ENCODE data around the gene HCFC2. TPM values are rescaled to one million over a fixed set of nuclear protein-coding genes. Genes with fewer than 3 reads are reported as not detected.

The HCFC2 gene
- total and polyA plus RNA-seq, 2 of the 8 experiments (the other 6 are each of a cell fraction or from before 2014, with no cell fraction given) = 0.62 to 1.8 TPM

GRCh38 chr12:104042580-104042979 is 21.8 kb upstream of the HCFC2 start:
- no peaks in the 10 kb centered on the region for H3K27me3 ChIP-seq (replicated peaks in 1 of 4; ENCODE audit: control insufficient read depth in 3 of 4, extremely low read depth in 1 of 4, insufficient read depth in 3 of 4, low read length in 3 of 4)
- no peaks in the 10 kb centered on the region for H3K23me2 ChIP-seq (ENCODE audit: low read depth, low read length)
- no peaks in the 10 kb centered on the region for H3K79me2 ChIP-seq (ENCODE audit: control insufficient read depth in 1 of 2, insufficient read depth in 2 of 2, low read length in 2 of 2)
- no peak overlapping the region for H2BK15ac ChIP-seq (ENCODE audit: low read length)
- no peak for FAIRE-seq
- ChIA-PET CTCF (ENCODE audit: partially characterized antibody) (interaction anchor here (0.8 to 1.6 kb wide), 5 partner anchors 10 to 66 kb away, joined by 3 to 5 read pairs (median 4); no protein-coding TSS in a partner anchor), POLR2A (ENCODE audit: partially characterized antibody) (interaction anchor here (0.7 to 1.3 kb wide), 4 partner anchors 8 to 77 kb away, joined by 3 read pairs; partner anchors contain the start of gene TDG)
- H3K14ac ChIP-seq (ENCODE audit: insufficient read length) = no peak overlapping the region
- H3K27ac ChIP-seq (ENCODE audit: low read depth, low read length) = no peak overlapping the region
- H2BK20ac ChIP-seq (ENCODE audit: low read length) = no peak overlapping the region
- H3K36me3 ChIP-seq (ENCODE audit: control insufficient read depth in 2 of 4, insufficient read depth in 4 of 4, low read length in 3 of 4) = no peaks in the 10 kb centered on the region
- H2BK12ac ChIP-seq (ENCODE audit: low read depth, low read length) = no peak overlapping the region
- H2AK5ac ChIP-seq (ENCODE audit: low read depth, low read length) = no peak overlapping the region
- no peak overlapping the region for H3K4me3 ChIP-seq (ENCODE audit: extremely low read depth in 1 of 4, insufficient read depth in 2 of 4, low read depth in 3 of 4, low read length in 4 of 4)
- no peaks in the 10 kb centered on the region for H3K79me1 ChIP-seq (ENCODE audit: low read depth, low read length)
- no peak overlapping the region for H2AFZ ChIP-seq (ENCODE audit: low read length)
- H3K4ac ChIP-seq (replicated peaks; ENCODE audit: insufficient read length, low read depth, low read length) = no peak overlapping the region
- 88% methylated on average over 1 of the region's 1 CpG; no CpG with 5 or more reads in 1 of the 2 experiments for WGBS, 2 experiments (ENCODE audit: extremely low coverage in 1 of 2, insufficient coverage in 1 of 2, insufficient read length in 1 of 2, insufficient replicate concordance in 2 of 2, low coverage in 1 of 2, low lambda C conversion rate in 2 of 2, missing lambda C conversion rate in 1 of 2)
- H4K20me1 ChIP-seq (replicated peaks in 1 of 2; ENCODE audit: control insufficient read depth in 1 of 2, insufficient read depth in 2 of 2, low read length in 2 of 2) = no peaks in the 10 kb centered on the region
- no peaks in the 10 kb centered on the region for H3K9me3 ChIP-seq (ENCODE audit: insufficient read depth in 2 of 2, low read depth in 1 of 2, low read length in 1 of 2)
- no peak overlapping the region for H4K91ac ChIP-seq (replicated peaks; ENCODE audit: insufficient read length, low read length)
- no peak overlapping the region for H3K9ac ChIP-seq (replicated peaks in 1 of 4; ENCODE audit: extremely low read depth in 1 of 4, low read depth in 3 of 4, low read length in 3 of 4)
- no peaks in the 10 kb centered on the region for H3K4me1 ChIP-seq (replicated peaks in 1 of 4; ENCODE audit: control insufficient read depth in 3 of 4, insufficient read depth in 4 of 4, low read length in 3 of 4)
- H3K23ac ChIP-seq (ENCODE audit: insufficient read length) = no peak overlapping the region
- no peak overlapping the region for H3K4me2 ChIP-seq (ENCODE audit: insufficient read depth in 1 of 2, low read depth in 2 of 2, low read length in 2 of 2)
- no peak for DNase-seq (ENCODE audit: low read depth in 1 of 2, low spot score in 2 of 2)
- no peak overlapping the region for H3K18ac ChIP-seq (ENCODE audit: extremely low read depth, low read length)
- H4K5ac ChIP-seq (ENCODE audit: insufficient read length, low read depth, low read length) = no peak overlapping the region
- H2BK120ac ChIP-seq (replicated peaks; ENCODE audit: low read depth, low read length) = no peak overlapping the region
- H3K56ac ChIP-seq (replicated peaks; ENCODE audit: insufficient read length, low read depth, low read length) = no peak overlapping the region
- no peak overlapping the region for H2BK5ac ChIP-seq (ENCODE audit: low read depth, low read length)
- no peak overlapping the region for H4K8ac ChIP-seq (ENCODE audit: extremely low read depth, insufficient read depth, low read length)
- TF ChIP-seq RNF2 (IDR thresholded peaks at IDR 0.05; ENCODE audit: borderline replicate concordance, low read depth, low read length, missing control alignments, poor library complexity, severe bottlenecking) = no peak
- no peak for TF ChIP-seq RAD21 (IDR thresholded peaks at IDR 0.05 in 1 of 2, conservative IDR thresholded peaks at IDR 0.05 in 1 of 2; ENCODE audit: low read depth in 2 of 2, low read length in 2 of 2)
- TF ChIP-seq TAF7 (optimal IDR thresholded peaks at IDR 0.05; ENCODE audit: borderline replicate concordance, low read depth, low read length) = no peak
- no peak for TF ChIP-seq JUN (IDR thresholded peaks at IDR 0.05; ENCODE audit: low read depth, low read length)
- no peak for TF ChIP-seq CHD1 (IDR thresholded peaks at IDR 0.05; ENCODE audit: low read depth, low read length)
- TF ChIP-seq, protein P1, sequence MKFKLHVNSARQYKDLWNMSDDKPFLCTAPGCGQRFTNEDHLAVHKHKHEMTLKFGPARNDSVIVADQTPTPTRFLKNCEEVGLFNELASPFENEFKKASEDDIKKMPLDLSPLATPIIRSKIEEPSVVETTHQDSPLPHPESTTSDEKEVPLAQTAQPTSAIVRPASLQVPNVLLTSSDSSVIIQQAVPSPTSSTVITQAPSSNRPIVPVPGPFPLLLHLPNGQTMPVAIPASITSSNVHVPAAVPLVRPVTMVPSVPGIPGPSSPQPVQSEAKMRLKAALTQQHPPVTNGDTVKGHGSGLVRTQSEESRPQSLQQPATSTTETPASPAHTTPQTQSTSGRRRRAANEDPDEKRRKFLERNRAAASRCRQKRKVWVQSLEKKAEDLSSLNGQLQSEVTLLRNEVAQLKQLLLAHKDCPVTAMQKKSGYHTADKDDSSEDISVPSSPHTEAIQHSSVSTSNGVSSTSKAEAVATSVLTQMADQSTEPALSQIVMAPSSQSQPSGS (IDR thresholded peaks at IDR 0.05; ENCODE audit: low read length) = no peak
- no peak for TF ChIP-seq TAF1 (IDR thresholded peaks at IDR 0.05; ENCODE audit: low read depth, low read length)
- TF ChIP-seq YY1 (IDR thresholded peaks at IDR 0.05; ENCODE audit: low read depth, low read length) = no peak
- TF ChIP-seq CHD2 (IDR thresholded peaks at IDR 0.05; ENCODE audit: low read length) = no peak
- no peak for TF ChIP-seq SIRT6 (IDR thresholded peaks at IDR 0.05; ENCODE audit: low read length)
- TF ChIP-seq HDAC6 (IDR thresholded peaks at IDR 0.05; ENCODE audit: low read depth, low read length) = no peak
- no peak for TF ChIP-seq CTBP2 (IDR thresholded peaks at IDR 0.05; ENCODE audit: borderline replicate concordance, insufficient read depth, insufficient read length, low read length)

All from H1 (cell line).